GM23338 (cell line): ENCODE measurements around the gene ARFGAP2. TPM values are rescaled to one million over a fixed set of nuclear protein-coding genes. Genes with fewer than 3 reads are reported as not detected.

Source experiments
- ATAC-seq: fragments of 200-7000 bp; cut with Tn5 transposase; 3 replicates; pipeline ENCODE4 v1.9.1; 2020
- DNase-seq: peaks from one replicate; pipeline ENCODE4 v3.0.0-alpha.2; 2015; ENCODE audit warnings: low spot score
- H2AFZ ChIP-seq: fragments of 200-600 bp; sonication (generic); 2 replicates; pipeline ENCODE4 v1.8.0; 2016; ENCODE audit warnings: antibody characterized with exemption, mild to moderate bottlenecking, moderate library complexity
- H3F3A ChIP-seq: fragments of 200-600 bp; sonication (generic); replicated peaks from 2 replicates; pipeline ENCODE4 v1.8.0; 2017; ENCODE audit warnings: antibody characterized with exemption, mixed run types, low read depth
- H3K27ac ChIP-seq: fragments of 200-600 bp; sonication (generic); 2 replicates; pipeline ENCODE4 v1.6.1; 2016; ENCODE audit warnings: low read depth
- H3K27me3 ChIP-seq: fragments of 200-600 bp; sonication (generic); 2 replicates; pipeline ENCODE4 v1.8.0; 2016; ENCODE audit warnings: mild to moderate bottlenecking, mixed run types, moderate library complexity; ENCODE audit not compliant: insufficient read depth
- H3K36me3 ChIP-seq: fragments of 200-600 bp; sonication (generic); 2 replicates; pipeline ENCODE4 v1.8.0; 2016; ENCODE audit warnings: mild to moderate bottlenecking; ENCODE audit not compliant: insufficient read depth
- H3K4me1 ChIP-seq: fragments of 200-600 bp; sonication (generic); 2 replicates; pipeline ENCODE4 v1.8.0; 2016; ENCODE audit warnings: mild to moderate bottlenecking, moderate library complexity; ENCODE audit not compliant: insufficient read depth
- H3K4me2 ChIP-seq: fragments of 200-600 bp; sonication (generic); 2 replicates; pipeline ENCODE4 v1.7.1; 2017; ENCODE audit warnings: mixed run types
- H3K4me3 ChIP-seq: fragments of 200-600 bp; sonication (generic); 2 replicates; pipeline ENCODE4 v1.6.1; 2016; ENCODE audit warnings: mixed run types
- H3K79me2 ChIP-seq: fragments of 200-600 bp; sonication (generic); replicated peaks from 2 replicates; pipeline ENCODE4 v1.8.0; 2017; ENCODE audit warnings: mild to moderate bottlenecking; ENCODE audit not compliant: insufficient read depth
- H3K9me2 ChIP-seq: fragments of 200-600 bp; sonication (generic); 2 replicates; pipeline ENCODE4 v1.8.0; 2017; ENCODE audit not compliant: insufficient read depth
- H4K20me1 ChIP-seq: fragments of 200-600 bp; sonication (generic); replicated peaks from 2 replicates; pipeline ENCODE4 v1.8.0; 2017; ENCODE audit warnings: mild to moderate bottlenecking; ENCODE audit not compliant: insufficient read depth
- H3K27ac Mint-ChIP-seq: 2 replicates; pipeline ENCODE4 v1.8.0; 2020; ENCODE audit warnings: inconsistent platforms, mild to moderate bottlenecking, moderate library complexity, mixed read lengths
- H3K27me3 Mint-ChIP-seq: 3 replicates; pipeline ENCODE4 v1.8.0; 2022; ENCODE audit warnings: low read depth, mild to moderate bottlenecking, moderate library complexity, mixed read lengths, inconsistent platforms; ENCODE audit not compliant: insufficient read depth, poor library complexity
- H3K36me3 Mint-ChIP-seq: 3 replicates; pipeline ENCODE4 v1.8.0; 2021; ENCODE audit warnings: low read depth, mild to moderate bottlenecking, inconsistent platforms, moderate library complexity, mixed read lengths
- H3K4me1 Mint-ChIP-seq: 3 replicates; pipeline ENCODE4 v1.8.0; 2020; ENCODE audit warnings: mild to moderate bottlenecking, inconsistent platforms, mixed read lengths
- H3K4me3 Mint-ChIP-seq: 3 replicates; pipeline ENCODE4 v1.8.0; 2021; ENCODE audit warnings: moderate library complexity, mild to moderate bottlenecking, inconsistent platforms, mixed read lengths
- H3K9me3 Mint-ChIP-seq: 3 replicates; pipeline ENCODE4 v1.8.0; 2020; ENCODE audit warnings: moderate library complexity, mild to moderate bottlenecking, inconsistent platforms, mixed read lengths
- CREB1 ChIP-seq: fragments of 250-450 bp; sonication (Bioruptor Pico); IDR thresholded peaks from 2 replicates; pipeline ENCODE4 v1.5.0; 2020; ENCODE audit warnings: low read depth, mild to moderate bottlenecking, moderate library complexity
- CTCF ChIP-seq, 2 experiments: fragments of 200-600 bp in 1 of 2; sonication (generic) in 1 of 2; conservative IDR thresholded peaks; 2 replicates each; pipeline versions ENCODE4 v1.5.1 to v1.6.1; 2016 to 2017; ENCODE audit warnings: antibody characterized with exemption in 2 of 2, low read depth in 2 of 2, mild to moderate bottlenecking in 2 of 2, moderate library complexity in 1 of 2
- EZH2 ChIP-seq: fragments of 200-600 bp; sonication (generic); IDR thresholded peaks from one replicate; pipeline ENCODE4 v1.8.0; 2017; ENCODE audit warnings: antibody characterized with exemption, mild to moderate bottlenecking, low read depth; ENCODE audit not compliant: unreplicated experiment
- EZH2phosphoT487 ChIP-seq: fragments of 200-600 bp; sonication (generic); IDR thresholded peaks from one replicate; pipeline ENCODE4 v1.8.1; 2018; ENCODE audit warnings: antibody characterized with exemption; ENCODE audit not compliant: unreplicated experiment
- JUNB ChIP-seq: IDR thresholded peaks from one replicate; pipeline ENCODE4 v1.6.1; 2016; ENCODE audit warnings: antibody characterized with exemption; ENCODE audit not compliant: unreplicated experiment
- POLR2AphosphoS5 ChIP-seq: IDR thresholded peaks from 2 replicates; pipeline ENCODE4 v1.6.1; 2016; ENCODE audit warnings: antibody characterized with exemption, low read depth
- STAT1 ChIP-seq: IDR thresholded peaks from one replicate; pipeline ENCODE4 v1.6.1; 2016; ENCODE audit warnings: antibody characterized with exemption; ENCODE audit not compliant: unreplicated experiment
- ZNF331 ChIP-seq: fragments of 250-450 bp; sonication (Bioruptor Pico); IDR thresholded peaks from 2 replicates; pipeline ENCODE4 v1.5.0; 2020; ENCODE audit warnings: low read depth, mild to moderate bottlenecking, moderate library complexity
- polyA plus RNA-seq: library from polyadenylated mRNA; unstranded; fragments of >200 nt; fragmentation: Nextera tagmentation; extraction: Ambion mirVana; gene quantifications from 2 replicates; pipeline ENCODE4 v1.2.1, GENCODE V29; 2016
- total RNA-seq: library from RNA; depleted of rRNA; stranded (reverse); fragments of >200 nt; shearing (Covaris generic); gene quantifications from 2 replicates; pipeline ENCODE4 v1.2.3, GENCODE V29; 2014
- TF ChIP-seq, protein P1 (sequence below): fragments of 250-450 bp; sonication (Bioruptor Pico); IDR thresholded peaks from 2 replicates; pipeline ENCODE4 v1.5.0; 2020; ENCODE audit warnings: mild to moderate bottlenecking, moderate library complexity
- TF ChIP-seq, protein P2 (sequence below): IDR thresholded peaks from 2 replicates; pipeline ENCODE4 v1.6.1; 2016; ENCODE audit warnings: antibody characterized with exemption

The ARFGAP2 gene
- total and polyA plus RNA-seq, 2 experiments from 2014 or later: 25.6 to 122 TPM

GRCh38 chr11:47136327-47136726 lies 40.4 kb downstream of the ARFGAP2 start:
- no peak overlapping the region for H3K4me2 ChIP-seq
- H3F3A ChIP-seq: no peaks in the 10 kb centered on the region
- no peak overlapping the region for H3K4me3 ChIP-seq
- no peaks in the 10 kb centered on the region for H3K9me2 ChIP-seq
- Mint-ChIP-seq H3K4me3 (no peak overlapping the region), H3K27me3 (peaks cover 3% of the 10 kb centered on the region), H3K36me3 (no peaks in the 10 kb centered on the region; the same call in 2 of the 3 replicates), H3K9me3 (no peaks in the 10 kb centered on the region), H3K4me1 (no peaks in the 10 kb centered on the region; the same call in 2 of the 3 replicates), H3K27ac (no peak overlapping the region)
- H3K36me3 ChIP-seq: no peaks in the 10 kb centered on the region
- H3K79me2 ChIP-seq: no peaks in the 10 kb centered on the region
- DNase-seq (no peak), ATAC-seq (no peak)
- no peak for TF ChIP-seq EZH2phosphoT487
- TF ChIP-seq, protein P1, sequence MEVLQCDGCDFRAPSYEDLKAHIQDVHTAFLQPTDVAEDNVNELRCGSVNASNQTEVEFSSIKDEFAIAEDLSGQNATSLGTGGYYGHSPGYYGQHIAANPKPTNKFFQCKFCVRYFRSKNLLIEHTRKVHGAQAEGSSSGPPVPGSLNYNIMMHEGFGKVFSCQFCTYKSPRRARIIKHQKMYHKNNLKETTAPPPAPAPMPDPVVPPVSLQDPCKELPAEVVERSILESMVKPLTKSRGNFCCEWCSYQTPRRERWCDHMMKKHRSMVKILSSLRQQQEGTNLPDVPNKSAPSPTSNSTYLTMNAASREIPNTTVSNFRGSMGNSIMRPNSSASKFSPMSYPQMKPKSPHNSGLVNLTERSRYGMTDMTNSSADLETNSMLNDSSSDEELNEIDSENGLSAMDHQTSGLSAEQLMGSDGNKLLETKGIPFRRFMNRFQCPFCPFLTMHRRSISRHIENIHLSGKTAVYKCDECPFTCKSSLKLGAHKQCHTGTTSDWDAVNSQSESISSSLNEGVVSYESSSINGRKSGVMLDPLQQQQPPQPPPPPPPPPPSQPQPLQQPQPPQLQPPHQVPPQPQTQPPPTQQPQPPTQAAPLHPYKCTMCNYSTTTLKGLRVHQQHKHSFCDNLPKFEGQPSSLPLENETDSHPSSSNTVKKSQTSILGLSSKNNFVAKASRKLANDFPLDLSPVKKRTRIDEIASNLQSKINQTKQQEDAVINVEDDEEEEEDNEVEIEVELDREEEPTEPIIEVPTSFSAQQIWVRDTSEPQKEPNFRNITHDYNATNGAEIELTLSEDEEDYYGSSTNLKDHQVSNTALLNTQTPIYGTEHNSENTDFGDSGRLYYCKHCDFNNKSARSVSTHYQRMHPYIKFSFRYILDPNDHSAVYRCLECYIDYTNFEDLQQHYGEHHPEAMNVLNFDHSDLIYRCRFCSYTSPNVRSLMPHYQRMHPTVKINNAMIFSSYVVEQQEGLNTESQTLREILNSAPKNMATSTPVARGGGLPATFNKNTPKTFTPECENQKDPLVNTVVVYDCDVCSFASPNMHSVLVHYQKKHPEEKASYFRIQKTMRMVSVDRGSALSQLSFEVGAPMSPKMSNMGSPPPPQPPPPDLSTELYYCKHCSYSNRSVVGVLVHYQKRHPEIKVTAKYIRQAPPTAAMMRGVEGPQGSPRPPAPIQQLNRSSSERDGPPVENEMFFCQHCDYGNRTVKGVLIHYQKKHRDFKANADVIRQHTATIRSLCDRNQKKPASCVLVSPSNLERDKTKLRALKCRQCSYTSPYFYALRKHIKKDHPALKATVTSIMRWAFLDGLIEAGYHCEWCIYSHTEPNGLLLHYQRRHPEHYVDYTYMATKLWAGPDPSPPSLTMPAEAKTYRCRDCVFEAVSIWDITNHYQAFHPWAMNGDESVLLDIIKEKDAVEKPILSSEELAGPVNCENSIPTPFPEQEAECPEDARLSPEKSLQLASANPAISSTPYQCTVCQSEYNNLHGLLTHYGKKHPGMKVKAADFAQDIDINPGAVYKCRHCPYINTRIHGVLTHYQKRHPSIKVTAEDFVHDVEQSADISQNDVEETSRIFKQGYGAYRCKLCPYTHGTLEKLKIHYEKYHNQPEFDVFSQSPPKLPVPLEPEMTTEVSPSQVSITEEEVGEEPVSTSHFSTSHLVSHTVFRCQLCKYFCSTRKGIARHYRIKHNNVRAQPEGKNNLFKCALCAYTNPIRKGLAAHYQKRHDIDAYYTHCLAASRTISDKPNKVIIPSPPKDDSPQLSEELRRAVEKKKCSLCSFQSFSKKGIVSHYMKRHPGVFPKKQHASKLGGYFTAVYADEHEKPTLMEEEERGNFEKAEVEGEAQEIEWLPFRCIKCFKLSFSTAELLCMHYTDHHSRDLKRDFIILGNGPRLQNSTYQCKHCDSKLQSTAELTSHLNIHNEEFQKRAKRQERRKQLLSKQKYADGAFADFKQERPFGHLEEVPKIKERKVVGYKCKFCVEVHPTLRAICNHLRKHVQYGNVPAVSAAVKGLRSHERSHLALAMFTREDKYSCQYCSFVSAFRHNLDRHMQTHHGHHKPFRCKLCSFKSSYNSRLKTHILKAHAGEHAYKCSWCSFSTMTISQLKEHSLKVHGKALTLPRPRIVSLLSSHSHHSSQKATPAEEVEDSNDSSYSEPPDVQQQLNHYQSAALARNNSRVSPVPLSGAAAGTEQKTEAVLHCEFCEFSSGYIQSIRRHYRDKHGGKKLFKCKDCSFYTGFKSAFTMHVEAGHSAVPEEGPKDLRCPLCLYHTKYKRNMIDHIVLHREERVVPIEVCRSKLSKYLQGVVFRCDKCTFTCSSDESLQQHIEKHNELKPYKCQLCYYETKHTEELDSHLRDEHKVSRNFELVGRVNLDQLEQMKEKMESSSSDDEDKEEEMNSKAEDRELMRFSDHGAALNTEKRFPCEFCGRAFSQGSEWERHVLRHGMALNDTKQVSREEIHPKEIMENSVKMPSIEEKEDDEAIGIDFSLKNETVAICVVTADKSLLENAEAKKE (CRISPR knock-in tag): no peak
- TF ChIP-seq JUNB: no peak
- no peak for TF ChIP-seq CTCF (conservative IDR thresholded peaks at IDR 0.05; ENCODE audit: low read depth in 2 of 2)
- no peak overlapping the region for H2AFZ ChIP-seq
- H3K27me3 ChIP-seq: no peaks in the 10 kb centered on the region
- H4K20me1 ChIP-seq: no peaks in the 10 kb centered on the region
- no peaks in the 10 kb centered on the region for H3K4me1 ChIP-seq
- H3K27ac ChIP-seq: no peak overlapping the region

- Histone ChIP-seq H4K20me1 (no peaks in the 10 kb centered on the region), H3K27me3 (no peaks in the 10 kb centered on the region), H3K4me3 (no peak overlapping the region), H3K4me1 (peaks cover 16% of the 10 kb centered on the region), H2AFZ (no peak overlapping the region), H3K27ac (no peak overlapping the region), H3K36me3 (no peaks in the 10 kb centered on the region), H3F3A (no peaks in the 10 kb centered on the region), H3K4me2 (no peak overlapping the region), H3K9me2 (no peaks in the 10 kb centered on the region), H3K79me2 (no peaks in the 10 kb centered on the region)
- H3K4me1 Mint-ChIP-seq: peaks cover 13% of the 10 kb centered on the region
- H3K27ac Mint-ChIP-seq: no peak overlapping the region
- no peaks in the 10 kb centered on the region for H3K9me3 Mint-ChIP-seq
- H3K4me3 Mint-ChIP-seq: no peak overlapping the region
- ATAC-seq (no peak), DNase-seq (no peak)
- H3K36me3 Mint-ChIP-seq: no peaks in the 10 kb centered on the region; the same call in 2 of the 3 replicates
- peaks cover 3% of the 10 kb centered on the region for H3K27me3 Mint-ChIP-seq
- TF ChIP-seq JUNB (no peak), EZH2 (no peak), STAT1 (no peak), ZNF331 (CRISPR knock-in tag) (no peak), POLR2AphosphoS5 (no peak), CREB1 (CRISPR knock-in tag) (no peak)
- TF ChIP-seq, protein P2, sequence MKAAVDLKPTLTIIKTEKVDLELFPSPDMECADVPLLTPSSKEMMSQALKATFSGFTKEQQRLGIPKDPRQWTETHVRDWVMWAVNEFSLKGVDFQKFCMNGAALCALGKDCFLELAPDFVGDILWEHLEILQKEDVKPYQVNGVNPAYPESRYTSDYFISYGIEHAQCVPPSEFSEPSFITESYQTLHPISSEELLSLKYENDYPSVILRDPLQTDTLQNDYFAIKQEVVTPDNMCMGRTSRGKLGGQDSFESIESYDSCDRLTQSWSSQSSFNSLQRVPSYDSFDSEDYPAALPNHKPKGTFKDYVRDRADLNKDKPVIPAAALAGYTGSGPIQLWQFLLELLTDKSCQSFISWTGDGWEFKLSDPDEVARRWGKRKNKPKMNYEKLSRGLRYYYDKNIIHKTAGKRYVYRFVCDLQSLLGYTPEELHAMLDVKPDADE: no peak
Observed at GRCh38 chr11:47132981-47133380, 43.7 kb downstream of the ARFGAP2 start.
